ENCODE data around the gene PRDM11.

The PRDM11 gene

DNA sequence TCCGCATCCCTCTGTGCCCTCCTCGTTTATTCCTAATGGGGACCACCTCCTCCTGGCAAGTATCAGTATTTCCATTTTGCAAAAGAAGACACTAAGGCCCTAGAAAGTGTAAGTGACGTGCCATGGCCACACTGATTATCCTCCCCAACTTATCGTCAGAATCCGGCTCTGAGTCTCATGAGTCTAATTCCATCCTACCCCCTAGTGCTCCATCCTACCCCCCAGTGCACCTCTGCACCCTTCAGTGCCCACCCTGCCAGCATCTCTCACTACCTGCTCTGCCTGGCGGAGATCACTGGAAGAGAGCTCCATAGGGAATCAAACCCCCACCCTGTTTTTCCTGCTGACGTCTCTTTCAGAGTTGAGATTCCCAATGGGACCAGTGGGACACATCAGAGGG lies 31.8 kb downstream of the PRDM11 start:
- no peak for DNase-seq (ENCODE audit: low read depth)

DNA sequence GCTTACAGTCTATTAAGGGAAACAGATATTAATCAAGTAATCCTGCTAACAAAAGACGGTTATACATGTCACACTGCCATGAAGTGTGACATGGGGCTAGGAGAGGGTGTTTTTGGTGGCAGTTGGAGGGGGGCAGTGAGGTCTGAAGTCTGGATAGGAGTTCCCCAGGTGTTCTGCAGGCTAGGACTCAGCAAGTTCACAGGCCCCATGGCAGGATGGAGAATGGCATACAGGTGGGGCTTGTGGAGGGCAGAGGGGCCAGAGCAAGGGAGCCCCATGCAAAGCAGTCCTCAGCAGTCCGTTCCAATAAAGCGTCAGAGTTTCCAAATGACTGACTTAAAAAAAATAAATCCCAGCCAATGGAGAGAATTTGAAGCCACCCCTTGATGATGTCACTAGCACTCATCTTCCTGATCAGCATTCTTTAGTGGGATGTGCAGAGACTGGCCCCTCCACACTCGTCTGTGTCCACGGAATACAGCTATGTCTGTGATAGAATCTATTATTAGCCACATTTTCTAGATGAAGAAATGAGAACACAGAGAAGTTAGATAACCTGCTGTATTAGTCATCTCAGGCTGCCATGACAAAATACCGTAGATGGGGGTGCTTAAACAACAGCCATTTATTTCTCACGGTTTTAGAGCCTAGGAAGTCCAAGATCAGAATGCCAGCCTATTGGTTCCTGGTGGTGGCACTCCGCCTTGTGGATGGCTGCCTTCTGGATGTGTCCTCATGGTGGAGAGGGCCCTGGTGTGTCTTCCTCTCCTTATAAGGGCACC lies 32.6 kb downstream of the PRDM11 start:
- DNase-seq (ENCODE audit: low read depth), result no peak

DNA sequence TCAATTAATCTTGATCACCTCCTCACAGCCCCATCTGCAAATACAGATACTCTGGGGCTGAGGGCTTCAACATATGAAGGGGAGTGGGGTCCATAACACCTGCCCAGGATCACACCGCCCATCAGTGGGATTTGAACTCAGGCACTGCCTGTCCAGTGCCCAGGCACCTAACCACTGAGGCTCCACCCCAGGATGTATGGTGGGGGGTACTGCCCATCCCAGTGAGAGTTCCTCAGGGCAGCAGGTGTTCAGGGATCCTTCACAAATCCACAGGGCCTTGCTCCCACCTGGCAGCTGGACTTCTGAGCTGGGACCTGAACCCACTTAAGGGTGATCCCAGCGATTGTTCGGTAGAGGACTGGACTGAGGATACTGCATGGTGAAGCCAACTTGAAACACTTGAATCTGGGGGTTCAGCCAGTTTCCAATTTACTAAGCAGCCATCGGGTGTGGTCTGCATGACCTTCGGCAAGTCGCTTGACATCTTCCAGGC lies 33.3 kb downstream of the PRDM11 start:
- DNase-seq (ENCODE audit: low read depth), result no peak

DNA sequence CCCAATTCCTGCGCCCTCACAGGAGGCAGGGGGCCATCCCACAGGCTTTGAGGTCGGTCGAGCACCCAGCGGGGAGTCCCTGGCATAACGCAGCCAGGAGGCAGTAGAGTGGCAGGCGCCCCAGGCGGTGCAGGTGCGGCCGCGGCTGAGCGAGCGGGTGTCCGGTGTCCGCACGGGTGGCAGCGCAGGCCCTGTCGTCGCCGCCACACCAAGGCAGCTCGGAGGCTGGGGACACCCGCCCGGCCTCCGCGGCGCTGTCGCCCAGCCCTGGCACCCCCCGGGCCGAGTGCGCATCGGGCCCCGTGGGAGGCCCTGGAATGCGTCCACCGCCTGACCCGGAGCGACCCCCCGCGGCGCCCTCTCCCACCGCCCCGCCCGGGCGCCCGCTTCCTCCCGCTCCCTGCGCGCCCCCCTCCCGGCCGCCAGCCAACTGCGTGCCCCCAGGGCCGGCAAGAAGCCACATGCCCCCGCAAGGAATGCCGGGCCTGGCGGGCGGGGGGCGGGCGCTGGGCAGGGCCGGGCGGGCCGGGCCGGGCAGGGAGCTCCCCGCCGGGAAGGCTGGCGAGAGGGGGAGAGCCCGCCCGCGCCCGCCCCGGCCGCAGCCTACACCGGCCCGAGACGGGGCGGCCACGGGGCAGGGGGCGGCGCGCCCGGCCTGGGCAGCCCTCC lies 33.9 kb downstream of the PRDM11 start:
- no peak for DNase-seq (ENCODE audit: low read depth)

DNA sequence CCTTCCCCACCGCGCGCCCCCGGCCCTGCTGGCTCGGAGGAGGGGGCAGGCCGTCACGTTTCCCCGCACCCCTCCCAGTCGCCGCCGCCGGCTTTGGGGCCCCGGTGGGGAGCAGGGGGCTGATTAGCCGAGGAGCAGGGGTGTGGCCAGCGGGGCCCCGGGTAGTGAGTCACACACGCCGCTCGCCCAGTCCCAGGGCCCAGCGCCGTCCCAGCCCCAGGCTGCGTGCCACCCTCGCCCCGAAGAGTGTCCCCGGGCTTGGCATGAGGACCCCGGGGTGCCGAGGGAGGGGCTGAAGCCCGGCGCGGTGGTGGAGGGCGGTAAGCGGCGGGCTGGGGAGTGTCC lies 34.4 kb downstream of the PRDM11 start:
- no peak for DNase-seq (ENCODE audit: low read depth)

DNA sequence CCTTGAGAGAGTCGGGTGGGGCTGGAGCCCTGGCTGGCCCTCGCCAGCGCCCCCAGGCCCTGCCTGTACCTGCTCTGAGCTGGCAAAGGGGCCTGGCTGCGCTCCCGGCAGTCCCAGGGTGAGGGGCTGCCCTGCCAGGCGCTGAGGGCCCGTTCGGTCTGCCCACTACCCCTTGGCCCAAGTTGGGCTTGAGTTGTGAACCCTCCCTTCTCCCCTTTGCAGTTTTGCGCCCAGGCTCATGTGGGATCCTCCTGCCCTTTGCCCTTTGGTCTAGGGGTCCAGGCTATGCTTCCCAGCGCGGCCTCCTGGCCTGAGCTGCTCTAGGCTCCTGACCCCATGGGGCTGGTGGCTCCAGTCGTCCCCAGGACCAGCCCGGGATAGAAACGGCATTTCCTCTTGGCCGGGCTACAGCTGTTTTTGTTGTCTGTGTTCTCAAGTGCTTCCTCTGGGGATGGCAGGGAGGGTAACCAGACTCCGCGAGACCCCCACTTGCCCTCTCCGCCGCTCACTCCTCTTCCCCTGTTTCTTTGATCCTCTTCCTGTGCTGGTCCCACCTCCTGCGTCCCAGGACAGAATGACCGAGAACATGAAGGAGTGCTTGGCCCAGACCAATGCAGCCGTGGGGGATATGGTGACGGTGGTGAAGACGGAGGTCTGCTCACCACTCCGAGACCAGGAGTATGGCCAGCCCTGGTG lies 34.9 kb downstream of the PRDM11 start:
- DNase-seq (ENCODE audit: low read depth), result no peak

DNA sequence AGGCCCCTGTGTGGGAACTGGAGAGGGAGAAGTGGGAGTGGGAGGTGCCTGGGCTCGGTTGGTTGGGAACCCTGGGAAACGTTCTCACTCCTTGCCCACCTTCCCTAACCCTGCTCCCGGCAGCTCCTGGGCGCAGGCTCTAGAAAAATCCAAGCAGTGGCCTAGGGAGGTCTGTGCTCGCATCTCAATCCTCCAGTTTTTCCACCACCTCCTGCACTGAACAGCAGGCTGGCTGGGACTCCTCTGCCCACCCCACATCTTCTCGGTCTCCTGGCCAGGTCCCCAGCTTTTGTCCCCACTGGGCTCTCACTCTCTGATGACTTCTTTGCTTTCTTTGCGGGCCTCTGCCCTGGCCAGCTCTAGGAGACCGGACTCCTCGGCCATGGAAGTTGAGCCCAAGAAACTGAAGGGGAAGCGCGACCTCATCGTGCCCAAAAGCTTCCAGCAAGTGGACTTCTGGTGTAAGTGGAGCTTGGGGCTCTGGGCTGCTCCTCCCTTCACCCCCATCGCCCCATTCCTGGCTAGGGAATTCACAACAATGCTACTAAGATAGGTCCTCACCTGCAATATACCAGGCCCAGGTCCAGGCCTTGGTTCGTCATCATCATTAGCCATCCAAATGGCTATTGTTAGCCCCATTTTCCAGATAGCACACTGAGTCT lies 35.6 kb downstream of the PRDM11 start:
- DNase-seq (ENCODE audit: low read depth), result no peak

DNA sequence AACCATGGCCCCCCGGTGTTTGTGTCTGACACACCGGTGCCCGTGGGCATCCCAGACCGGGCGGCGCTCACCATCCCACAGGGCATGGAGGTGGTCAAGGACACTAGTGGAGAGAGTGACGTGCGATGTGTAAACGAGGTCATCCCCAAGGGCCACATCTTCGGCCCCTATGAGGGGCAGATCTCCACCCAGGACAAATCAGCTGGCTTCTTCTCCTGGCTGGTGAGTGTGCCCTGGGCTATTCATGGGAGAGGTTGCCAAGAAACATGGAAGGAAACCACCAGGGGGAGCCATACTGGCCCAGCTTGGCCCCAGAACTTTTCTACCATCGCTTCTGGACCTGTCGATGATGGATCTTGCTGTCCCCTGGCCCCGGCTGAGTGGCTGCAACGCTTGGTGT lies 36.5 kb downstream of the PRDM11 start:
- DNase-seq (ENCODE audit: low read depth), result no peak

DNA sequence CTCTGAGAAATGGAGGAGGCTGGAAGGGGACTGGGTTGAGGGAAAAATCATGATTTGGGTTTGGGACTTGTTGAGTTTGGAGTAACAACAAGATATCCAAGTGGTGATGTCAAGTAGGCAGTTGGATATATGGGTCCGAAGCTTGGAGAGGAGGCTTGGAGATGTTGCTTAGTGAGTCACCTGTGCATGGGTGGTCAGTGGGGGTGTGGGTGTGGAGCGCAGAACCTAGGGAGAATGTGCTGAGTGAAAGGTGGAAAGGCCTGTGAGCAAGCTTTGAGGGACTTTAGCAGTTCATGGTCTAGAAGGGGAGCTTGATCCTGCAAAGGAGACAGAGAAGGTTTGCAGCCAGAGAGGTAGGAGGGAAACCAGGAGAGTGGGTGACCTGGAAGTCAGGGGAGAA lies 38.2 kb downstream of the PRDM11 start:
- no peak for DNase-seq (ENCODE audit: low read depth)

DNA sequence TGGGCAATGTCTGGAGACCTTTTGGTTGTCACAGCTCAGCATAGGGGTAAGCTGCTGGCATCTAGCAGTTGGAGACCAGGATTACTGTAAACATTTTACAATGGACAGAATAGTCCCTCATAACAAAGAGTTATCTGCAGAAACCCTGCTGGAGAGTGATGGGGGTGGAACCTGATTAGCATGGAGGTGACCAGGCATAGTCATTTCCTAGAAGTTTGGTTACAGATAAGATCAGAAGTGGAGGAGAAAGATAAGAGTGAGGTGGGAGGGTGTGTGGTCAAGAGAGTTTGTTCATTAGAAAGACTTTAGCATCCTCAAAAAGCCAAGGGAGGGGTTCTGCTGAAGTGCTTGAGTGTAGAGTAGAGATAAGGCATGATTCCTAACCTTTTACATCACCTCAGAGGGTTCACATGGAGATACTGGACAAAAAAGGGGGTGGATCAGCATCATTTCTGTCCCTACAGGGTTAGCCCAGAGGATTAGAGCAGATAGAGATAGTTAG lies 38.8 kb downstream of the PRDM11 start:
- DNase-seq (ENCODE audit: low read depth), result no peak

DNA sequence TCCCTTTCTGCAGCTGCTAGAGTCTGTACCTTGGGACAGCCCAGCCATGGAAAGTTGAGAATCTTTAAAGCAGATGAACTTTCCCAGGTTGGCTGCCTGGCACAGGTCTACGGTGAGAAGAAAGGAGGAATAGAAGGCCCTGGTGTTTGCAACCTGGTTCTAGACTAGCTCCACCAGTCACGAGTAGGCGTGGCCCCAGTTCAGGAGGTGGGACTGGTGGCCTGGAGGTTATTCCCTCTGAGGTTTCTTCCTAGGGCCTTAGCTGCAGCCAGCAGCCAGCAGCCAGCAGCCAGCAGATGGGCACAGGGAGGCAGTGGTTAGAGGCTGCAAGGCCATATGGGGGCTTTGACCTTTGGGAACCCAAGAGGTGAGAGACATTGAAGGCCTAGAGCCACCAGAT lies 40.9 kb downstream of the PRDM11 start:
- no peak for DNase-seq (ENCODE audit: low read depth)

DNA sequence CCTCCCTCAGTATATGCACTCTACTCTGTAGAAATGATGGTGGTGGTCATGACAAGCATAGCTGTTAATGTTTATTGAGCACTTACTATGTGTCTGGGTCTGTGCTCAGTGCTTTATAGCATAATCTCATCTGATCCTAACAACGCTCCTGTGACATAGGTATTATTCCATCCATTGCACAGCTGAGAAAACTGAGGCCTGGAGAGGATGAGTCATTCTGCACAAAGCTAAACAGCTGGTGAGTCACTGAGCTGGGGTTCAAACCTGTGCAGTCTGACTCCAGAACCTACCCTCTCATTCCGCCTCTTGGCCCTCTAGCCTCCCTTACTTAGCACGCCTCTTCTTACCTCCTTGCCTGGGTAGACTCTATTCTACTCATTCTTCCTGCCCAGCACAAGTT lies 41.7 kb downstream of the PRDM11 start:
- DNase-seq (ENCODE audit: low read depth), result no peak

DNA sequence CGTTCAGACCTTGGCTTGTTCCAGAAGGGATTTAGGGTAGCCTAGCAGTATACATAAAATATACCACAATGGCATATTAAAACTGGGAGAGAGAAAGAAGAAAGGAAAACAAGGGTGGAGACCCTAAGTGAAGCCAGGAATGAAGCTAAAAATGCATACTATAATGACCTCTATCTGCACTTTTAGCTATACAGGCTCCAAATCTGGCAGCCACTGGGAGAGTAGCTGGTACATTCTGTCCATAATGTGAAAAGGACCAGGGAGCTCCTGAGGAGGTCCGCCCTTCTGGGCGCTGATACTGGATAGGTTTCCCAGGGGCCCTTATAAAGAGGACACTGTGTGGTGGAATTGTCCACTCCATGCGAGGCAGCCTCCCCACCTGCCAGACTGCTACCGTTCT lies 42.8 kb downstream of the PRDM11 start:
- no peak for DNase-seq (ENCODE audit: low read depth)

DNA sequence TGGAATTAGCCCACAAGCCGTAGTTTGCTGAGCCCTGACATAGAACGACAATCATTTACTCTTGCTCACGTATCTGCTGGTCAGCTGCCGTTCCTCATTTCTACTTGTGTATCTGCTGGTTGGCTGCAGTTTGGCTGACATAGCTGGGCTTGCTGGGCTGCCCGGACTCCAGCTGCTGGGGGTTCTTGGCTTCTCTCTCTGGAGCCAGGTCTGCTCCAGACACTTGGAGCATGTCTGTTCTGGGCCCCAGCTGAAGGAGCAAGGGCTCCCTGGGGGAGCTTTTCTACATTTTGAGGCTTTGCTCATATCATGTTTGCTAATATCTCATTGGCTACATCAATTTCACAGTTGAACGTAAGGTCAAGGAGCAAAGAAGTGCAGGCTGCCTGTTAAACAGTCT lies 47.3 kb downstream of the PRDM11 start:
- no peak for DNase-seq (ENCODE audit: low read depth)

DNA sequence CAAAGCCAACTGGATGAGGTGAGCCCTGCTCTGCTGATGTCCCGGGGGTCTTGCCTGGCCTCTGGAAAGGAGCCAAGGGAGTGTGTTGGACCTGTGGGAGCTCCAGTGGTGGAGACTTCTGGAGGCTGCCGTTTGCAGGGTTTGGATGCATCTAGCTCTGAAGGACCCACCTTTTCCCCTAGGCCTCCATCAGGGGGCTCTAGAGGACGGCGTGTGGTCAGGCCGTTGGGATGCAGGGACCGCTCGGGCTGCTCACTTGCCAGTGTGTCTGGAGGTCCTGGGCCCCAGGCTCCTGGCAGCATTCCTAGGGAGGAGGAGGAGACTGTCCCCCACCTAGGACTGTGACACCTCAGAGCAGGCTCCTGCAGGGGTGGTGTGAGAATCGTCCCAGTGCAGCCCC lies 58.3 kb downstream of the PRDM11 start:
- DNase-seq (ENCODE audit: low read depth), result no peak

DNA sequence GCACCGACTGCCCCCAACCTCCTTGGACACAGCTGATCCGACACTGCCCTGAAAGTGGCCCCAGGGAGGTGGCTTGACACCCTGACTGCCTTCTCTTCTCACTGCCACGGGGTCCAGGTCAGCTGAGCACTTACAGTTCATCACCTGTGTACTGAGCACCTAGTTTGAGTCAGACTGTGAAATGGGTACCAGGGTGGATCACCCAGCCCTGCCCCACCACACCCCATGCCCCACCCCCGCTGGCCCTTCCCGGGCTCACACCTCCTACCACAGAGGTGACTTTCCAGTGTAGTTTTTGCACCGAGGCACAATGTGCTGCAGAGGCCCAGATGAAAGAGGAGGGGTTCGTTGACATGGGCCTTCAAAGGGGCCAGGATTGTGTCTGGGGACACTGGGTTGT lies 59.5 kb downstream of the PRDM11 start:
- no peak for DNase-seq (ENCODE audit: low read depth)

DNA sequence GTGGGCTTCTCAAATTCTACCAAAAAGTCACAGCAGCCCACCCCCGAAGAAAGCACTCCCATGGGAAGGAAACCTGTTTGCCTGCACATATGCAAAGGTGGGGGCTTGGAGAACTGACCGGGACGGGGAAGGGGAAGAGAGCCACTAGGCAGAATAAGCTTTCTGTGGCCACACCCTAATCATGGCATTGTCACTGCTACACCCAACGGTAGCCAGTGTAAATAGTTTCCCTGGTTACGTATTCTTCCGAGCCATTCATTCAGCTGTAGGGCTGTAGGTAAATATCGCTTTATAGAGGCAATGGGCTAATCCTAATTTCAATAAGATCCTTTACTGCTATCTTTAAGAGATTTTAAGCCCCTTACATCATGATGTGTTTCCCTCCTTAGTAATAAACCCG lies 61.7 kb downstream of the PRDM11 start:
- DNase-seq (ENCODE audit: low read depth), result no peak

DNA sequence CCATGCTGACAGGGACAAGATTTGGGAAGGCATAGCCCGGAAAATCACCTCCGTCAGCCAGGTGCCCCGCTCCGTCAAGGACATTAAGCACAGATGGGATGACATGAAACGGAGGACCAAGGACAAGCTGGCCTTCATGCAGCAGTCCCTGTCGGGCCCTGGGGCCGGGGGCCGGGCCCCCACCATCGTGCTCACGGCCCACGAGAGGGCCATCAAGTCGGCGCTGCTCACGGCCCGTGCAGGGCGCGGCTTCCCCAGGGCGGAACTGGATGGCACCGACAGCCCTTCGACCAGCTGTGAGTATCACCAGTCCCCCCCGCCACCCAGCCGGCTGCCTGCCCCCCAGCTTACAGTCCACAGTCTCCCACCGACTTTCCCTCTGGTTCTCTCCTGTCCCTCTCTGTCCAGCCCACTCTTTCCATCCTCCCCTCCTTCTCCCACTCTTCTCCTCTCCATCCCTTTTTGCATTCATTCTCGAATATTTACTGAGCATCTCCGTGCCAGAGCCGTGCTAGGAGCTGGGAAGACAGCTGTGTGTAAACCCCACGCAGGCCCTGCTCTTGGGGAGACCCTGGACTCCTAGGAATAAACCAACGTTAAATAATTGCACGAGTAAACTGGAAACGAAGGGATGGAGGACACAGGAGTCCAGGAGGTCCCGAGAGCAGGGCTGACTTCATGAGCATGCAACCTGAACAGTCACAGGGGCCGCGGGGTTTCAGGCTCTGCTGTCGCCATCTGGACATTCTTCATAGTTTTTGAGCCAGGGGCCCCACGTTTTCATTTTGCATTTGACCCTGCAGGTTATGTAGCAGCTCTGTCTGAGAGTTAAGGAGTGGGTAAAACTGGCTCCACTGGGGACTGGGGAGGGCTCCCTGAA lies 62.8 kb downstream of the PRDM11 start:
- DNase-seq (ENCODE audit: low read depth), result no peak

DNA sequence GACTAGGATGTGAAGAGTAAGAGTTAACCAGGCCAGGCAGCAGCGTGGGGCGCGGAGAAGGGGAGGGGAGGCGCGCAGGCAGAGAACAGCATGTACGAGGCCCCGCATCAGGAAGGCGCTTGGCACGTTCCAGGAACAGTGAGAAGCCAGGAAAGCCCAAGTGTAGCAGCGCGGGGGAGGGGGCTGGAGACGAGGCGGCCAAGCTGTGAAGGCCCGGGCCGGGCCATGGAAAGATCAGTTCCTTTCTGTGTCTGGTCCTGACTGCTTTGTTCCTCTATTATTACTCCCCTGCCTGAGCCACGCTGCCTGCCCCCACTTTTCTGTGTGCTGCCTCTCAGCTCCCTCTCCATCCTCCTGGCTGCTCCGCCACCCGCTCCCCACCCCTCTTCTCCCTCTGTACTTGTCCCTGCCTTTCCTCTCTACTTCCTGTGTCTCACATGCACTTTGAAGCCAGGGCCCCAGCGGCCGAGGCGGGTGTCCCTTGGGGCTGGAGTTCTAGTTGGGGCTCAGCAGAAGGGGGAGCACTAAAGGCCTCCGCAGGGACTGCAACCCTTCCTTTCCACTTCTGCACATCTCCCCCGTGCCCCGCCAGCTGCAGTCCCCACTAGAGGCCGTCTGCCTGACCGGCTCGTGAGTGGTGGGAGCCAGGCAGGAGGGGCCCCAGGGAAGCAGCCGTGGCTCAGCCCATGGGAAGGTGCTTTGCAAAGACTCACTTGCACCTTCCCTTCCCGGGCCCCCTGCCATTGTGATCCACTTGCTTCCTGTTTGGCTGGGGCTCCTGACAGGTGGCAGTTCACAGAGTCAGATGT lies 63.7 kb downstream of the PRDM11 start:
- no peak for DNase-seq (ENCODE audit: low read depth)

DNA sequence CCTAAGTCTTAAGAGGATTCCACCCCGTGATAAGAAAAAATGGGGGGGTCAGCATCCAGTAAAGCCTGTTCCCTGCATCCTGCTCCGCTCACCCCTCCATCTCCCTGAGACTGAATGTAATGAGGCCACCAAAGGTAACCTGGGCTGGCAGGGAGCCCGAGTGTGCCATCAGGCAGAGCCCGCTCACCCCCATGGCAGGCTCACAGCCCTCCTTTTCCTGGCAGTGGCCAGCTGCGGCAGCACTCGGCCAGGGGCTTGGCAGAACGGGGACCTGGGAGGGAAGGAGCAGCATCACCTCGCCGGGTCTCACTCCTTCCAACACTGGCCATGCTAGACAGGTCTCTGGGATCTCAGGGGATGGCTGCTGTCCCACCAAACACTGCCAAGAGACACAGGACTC lies 64.4 kb downstream of the PRDM11 start:
- DNase-seq (ENCODE audit: low read depth), result no peak

DNA sequence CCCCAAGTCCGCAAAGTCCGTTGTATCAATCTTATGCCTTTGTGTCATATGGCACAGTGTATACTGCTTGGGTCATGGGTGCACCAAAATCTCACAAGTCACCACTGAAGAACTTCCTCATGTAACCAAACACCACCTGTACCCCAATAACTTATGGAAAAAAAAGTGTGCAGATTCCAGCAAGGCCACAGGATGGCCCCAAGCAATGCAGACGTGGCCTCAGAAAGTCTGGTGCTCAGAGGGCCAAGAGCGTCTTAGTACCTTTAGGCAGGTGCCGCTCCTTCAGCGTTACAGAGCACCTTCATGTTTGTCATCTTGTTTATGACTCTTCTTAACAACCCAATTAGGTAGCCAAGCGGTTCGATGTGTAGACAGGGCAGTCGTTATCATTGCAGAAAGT lies 65.3 kb downstream of the PRDM11 start:
- no peak for DNase-seq (ENCODE audit: low read depth)
